ENCODE results near the gene PCDHGA7.
"Not testable (repeated sequence)": the region's sequence is repeated elsewhere in the genome, so short reads cannot be mapped to it uniquely, and the experiment has no call there.

Gene PCDHGA7

GRCh38 chr5:141409598-141410306 is 27.2 kb downstream of the PCDHGA7 start:
- Histone ChIP-seq H3K9me3 (ENCODE audit: insufficient read depth, low read depth, low read length) (peaks cover 16% of the 10 kb centered on the region; the same call in 1 of the 2 replicates), H3K27me3 (ENCODE audit: insufficient read depth, low read length) (peaks cover 10% of the 10 kb centered on the region), H3K36me3 (ENCODE audit: insufficient read depth, low read length) (peaks cover 3% of the 10 kb centered on the region; the same call in 1 of the 2 replicates), H3K9ac (ENCODE audit: low read depth, low read length) (no peak overlapping the region), H3K4me1 (ENCODE audit: insufficient read depth, low read length) (no peaks in the 10 kb centered on the region), H3K4me3 (ENCODE audit: low read length) (no peak overlapping the region), H3K27ac (ENCODE audit: low read depth, low read length) (no peak overlapping the region)
- 97% methylated on average over 64 of the region's 64 CpGs for WGBS

- Histone ChIP-seq H3K9me3 (ENCODE audit: insufficient read depth, low read depth, low read length) (peaks cover 21% of the 10 kb centered on the region; the same call in 1 of the 2 replicates), H3K27ac (ENCODE audit: low read depth, low read length) (no peak overlapping the region), H3K4me1 (ENCODE audit: insufficient read depth, low read length) (no peaks in the 10 kb centered on the region), H3K27me3 (ENCODE audit: insufficient read depth, low read length) (peaks cover 10% of the 10 kb centered on the region), H3K4me3 (ENCODE audit: low read length) (no peak overlapping the region), H3K9ac (ENCODE audit: low read depth, low read length) (no peak overlapping the region), H3K36me3 (ENCODE audit: insufficient read depth, low read length) (peaks cover 3% of the 10 kb centered on the region; the same call in 1 of the 2 replicates)
- 97% methylated on average over 3 of the region's 3 CpGs for WGBS
These were observed 29.0 kb downstream of the PCDHGA7 start for GRCh38 chr5:141411575-141411974.

- Histone ChIP-seq H3K9me3 (ENCODE audit: insufficient read depth, low read depth, low read length) (peaks cover 21% of the 10 kb centered on the region; the same call in 1 of the 2 replicates), H3K27ac (ENCODE audit: low read depth, low read length) (no peak within 1 kb of the TSS), H3K36me3 (ENCODE audit: insufficient read depth, low read length) (peaks cover 3% of the 10 kb centered on the region; the same call in 1 of the 2 replicates), H3K9ac (ENCODE audit: low read depth, low read length) (peak within 1 kb of the TSS; percentile 71), H3K4me3 (ENCODE audit: low read length) (peak within 1 kb of the TSS; percentile 77), H3K27me3 (ENCODE audit: insufficient read depth, low read length) (peaks cover 10% of the 10 kb centered on the region), H3K4me1 (ENCODE audit: insufficient read depth, low read length) (no peaks in the 10 kb centered on the region)
- WGBS: 85% methylated on average over 31 of the region's 31 CpGs
These were observed 30.5 kb downstream of the PCDHGA7 start, which contains the start of gene PCDHGA10 for GRCh38 chr5:141412854-141413539. Gene PCDHGA10 (plus strand): TSS chr5:141412987. CDS start chr5:141413176, 189 bp downstream.

- peak overlapping the region; percentile 71; the same call in 1 of the 2 replicates for H3K9ac ChIP-seq (ENCODE audit: low read depth, low read length)
- H3K4me1 ChIP-seq (ENCODE audit: insufficient read depth, low read length): no peaks in the 10 kb centered on the region
- H3K27ac ChIP-seq (ENCODE audit: low read depth, low read length): no peak overlapping the region
- H3K27me3 ChIP-seq (ENCODE audit: insufficient read depth, low read length): peaks cover 12% of the 10 kb centered on the region
- WGBS: 90% methylated on average over 25 of the region's 25 CpGs
- H3K9me3 ChIP-seq (ENCODE audit: insufficient read depth, low read depth, low read length): peaks cover 26% of the 10 kb centered on the region
- H3K4me3 ChIP-seq (ENCODE audit: low read length): peak overlapping the region; percentile 77
- peaks cover 6% of the 10 kb centered on the region; the same call in 1 of the 2 replicates for H3K36me3 ChIP-seq (ENCODE audit: insufficient read depth, low read length)
These were observed 31.1 kb downstream of the PCDHGA7 start for GRCh38 chr5:141413540-141414069.

GRCh38 chr5:141414548-141415274 is 32.2 kb downstream of the PCDHGA7 start:
- Histone ChIP-seq H3K9me3 (ENCODE audit: insufficient read depth, low read depth, low read length) (peaks cover 33% of the 10 kb centered on the region), H3K36me3 (ENCODE audit: insufficient read depth, low read length) (peaks cover 14% of the 10 kb centered on the region; the same call in 1 of the 2 replicates)
- H3K4me3 ChIP-seq (ENCODE audit: low read length); H3K27me3 ChIP-seq (ENCODE audit: insufficient read depth, low read length); H3K9ac ChIP-seq (ENCODE audit: low read depth, low read length); H3K4me1 ChIP-seq (ENCODE audit: insufficient read depth, low read length); H3K27ac ChIP-seq (ENCODE audit: low read depth, low read length): not testable (repeated sequence)
- 96% methylated on average over 46 of the region's 46 CpGs for WGBS

GRCh38 chr5:141415275-141415618 is 32.7 kb downstream of the PCDHGA7 start:
- H3K4me1 ChIP-seq (ENCODE audit: insufficient read depth, low read length); H3K9ac ChIP-seq (ENCODE audit: low read depth, low read length); H3K4me3 ChIP-seq (ENCODE audit: low read length); H3K27me3 ChIP-seq (ENCODE audit: insufficient read depth, low read length); H3K27ac ChIP-seq (ENCODE audit: low read depth, low read length): not testable (repeated sequence)
- WGBS: 96% methylated on average over 24 of the region's 24 CpGs
- H3K36me3 ChIP-seq (ENCODE audit: insufficient read depth, low read length): peaks cover 20% of the 10 kb centered on the region; the same call in 1 of the 2 replicates
- peaks cover 36% of the 10 kb centered on the region for H3K9me3 ChIP-seq (ENCODE audit: insufficient read depth, low read depth, low read length)

- WGBS: 46% methylated on average over 47 of the region's 47 CpGs
- Histone ChIP-seq H3K36me3 (ENCODE audit: insufficient read depth, low read length) (peaks cover 41% of the 10 kb centered on the region; the same call in 1 of the 2 replicates), H3K9ac (ENCODE audit: low read depth, low read length) (peak within 1 kb of the TSS; percentile 74), H3K4me3 (ENCODE audit: low read length) (peak within 1 kb of the TSS; percentile 65), H3K9me3 (ENCODE audit: insufficient read depth, low read depth, low read length) (peaks cover 60% of the 10 kb centered on the region)
- not testable (repeated sequence) for H3K4me1 ChIP-seq (ENCODE audit: insufficient read depth, low read length); H3K27ac ChIP-seq (ENCODE audit: low read depth, low read length); H3K27me3 ChIP-seq (ENCODE audit: insufficient read depth, low read length)
These were observed 35.1 kb downstream of the PCDHGA7 start, which contains the start of gene PCDHGB7 for GRCh38 chr5:141417494-141418172. Gene PCDHGB7 (plus strand): TSS chr5:141417677. CDS start chr5:141417860, 183 bp downstream.

- 97% methylated on average over 74 of the region's 74 CpGs for WGBS
- peaks cover 57% of the 10 kb centered on the region for H3K9me3 ChIP-seq (ENCODE audit: insufficient read depth, low read depth, low read length)
- no peaks in the 10 kb centered on the region for H3K4me1 ChIP-seq (ENCODE audit: insufficient read depth, low read length)
- peaks cover 50% of the 10 kb centered on the region; the same call in 1 of the 2 replicates for H3K36me3 ChIP-seq (ENCODE audit: insufficient read depth, low read length)
- no peak overlapping the region for H3K27ac ChIP-seq (ENCODE audit: low read depth, low read length)
- H3K27me3 ChIP-seq (ENCODE audit: insufficient read depth, low read length): peaks cover 10% of the 10 kb centered on the region
- 0 out of 2 replicates have a peak overlapping the region, but pooled peaks have one; percentile 65 for H3K4me3 ChIP-seq (ENCODE audit: low read length)
- no peak overlapping the region for H3K9ac ChIP-seq (ENCODE audit: low read depth, low read length)
These were observed 36.7 kb downstream of the PCDHGA7 start for GRCh38 chr5:141419074-141419880.

GRCh38 chr5:141420855-141421488 is 38.4 kb downstream of the PCDHGA7 start, which contains the start of gene PCDHGA11:
Gene PCDHGA11 (plus strand): TSS chr5:141421051. CDS start chr5:141421228, 177 bp downstream.
- Histone ChIP-seq H3K27me3 (ENCODE audit: insufficient read depth, low read length) (peaks cover 10% of the 10 kb centered on the region), H3K4me3 (ENCODE audit: low read length) (peak within 1 kb of the TSS; percentile 57), H3K27ac (ENCODE audit: low read depth, low read length) (no peak within 1 kb of the TSS; the same call in 1 of the 2 replicates), H3K4me1 (ENCODE audit: insufficient read depth, low read length) (no peaks in the 10 kb centered on the region), H3K9me3 (ENCODE audit: insufficient read depth, low read depth, low read length) (peaks cover 61% of the 10 kb centered on the region), H3K36me3 (ENCODE audit: insufficient read depth, low read length) (peaks cover 59% of the 10 kb centered on the region; the same call in 1 of the 2 replicates), H3K9ac (ENCODE audit: low read depth, low read length) (peak within 1 kb of the TSS; percentile 57)
- 82% methylated on average over 42 of the region's 42 CpGs for WGBS

All from HUES64 (cell line).